CD4-positive, alpha-beta T cell treated with Interleukin-4 for 4 hours (primary cell): Measurements from ENCODE around the gene LRRIQ1.
"Not testable (repeated sequence)": the region's sequence is repeated elsewhere in the genome, so short reads cannot be mapped to it uniquely, and the experiment has no call there.

Experiments
- DNase-seq: peaks from one replicate; pipeline ENCODE4 v3.0.0-alpha.2; 2020

Gene LRRIQ1

DNA sequence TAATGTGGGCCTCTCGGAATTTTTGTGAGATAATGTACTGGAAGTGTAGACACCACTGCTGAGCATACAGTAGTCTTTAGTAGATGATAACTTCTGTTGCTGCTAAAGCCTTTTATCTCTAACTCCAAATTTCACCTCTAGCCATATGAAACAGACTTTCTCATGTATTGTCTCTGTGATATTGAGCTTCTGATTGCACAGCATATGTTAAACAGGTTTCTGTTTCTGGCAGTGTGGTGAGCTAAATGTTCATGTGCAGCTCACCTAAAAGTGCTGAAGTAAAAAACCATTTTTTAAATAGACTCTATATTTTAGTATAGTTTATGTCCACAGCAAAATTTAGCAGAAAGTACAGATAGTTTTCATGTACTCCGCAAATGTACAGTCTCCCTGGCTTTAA lies 154.6 kb downstream of the LRRIQ1 start:
- no peak for DNase-seq

DNA sequence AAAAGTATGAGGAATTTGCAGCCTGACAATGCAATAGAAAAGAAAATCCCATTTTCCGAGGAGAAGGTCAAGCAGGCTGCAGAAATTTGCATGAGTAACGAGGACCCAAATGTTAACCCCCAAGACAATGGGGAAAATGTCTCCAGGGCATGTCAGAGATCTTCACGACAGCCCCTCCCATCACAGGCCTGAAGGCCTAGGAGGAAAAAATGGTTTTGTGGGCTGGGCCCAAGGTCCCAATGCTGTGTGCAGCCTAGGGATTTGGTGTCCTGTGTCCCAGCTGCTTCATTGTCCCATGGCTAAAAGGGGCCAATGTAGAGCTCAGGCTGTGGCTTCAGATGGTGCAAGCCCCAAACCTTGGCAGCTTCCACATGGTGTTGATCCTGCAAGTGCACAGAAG lies 167.7 kb downstream of the LRRIQ1 start:
- DNase-seq = not testable (repeated sequence)

DNA sequence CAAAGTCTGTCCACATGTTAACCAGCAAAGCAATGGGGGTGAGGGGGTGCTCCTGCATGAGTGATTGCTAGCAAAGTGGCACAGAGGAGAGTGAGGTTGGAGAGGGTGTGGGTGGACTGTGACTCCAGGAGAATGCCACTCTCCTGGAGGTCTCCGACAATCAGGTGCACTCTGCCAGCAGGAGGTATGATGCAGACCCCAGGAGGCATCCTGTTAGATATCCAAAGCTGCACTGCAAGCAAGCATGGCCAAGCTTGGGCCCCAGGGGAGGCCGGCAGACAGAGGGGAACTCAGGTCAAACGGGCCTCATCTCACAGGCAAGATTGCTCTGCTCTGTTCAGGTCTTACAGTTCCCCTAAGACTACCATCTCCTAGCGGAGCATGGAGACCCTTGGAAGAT lies 170.4 kb downstream of the LRRIQ1 start:
- no peak for DNase-seq

DNA sequence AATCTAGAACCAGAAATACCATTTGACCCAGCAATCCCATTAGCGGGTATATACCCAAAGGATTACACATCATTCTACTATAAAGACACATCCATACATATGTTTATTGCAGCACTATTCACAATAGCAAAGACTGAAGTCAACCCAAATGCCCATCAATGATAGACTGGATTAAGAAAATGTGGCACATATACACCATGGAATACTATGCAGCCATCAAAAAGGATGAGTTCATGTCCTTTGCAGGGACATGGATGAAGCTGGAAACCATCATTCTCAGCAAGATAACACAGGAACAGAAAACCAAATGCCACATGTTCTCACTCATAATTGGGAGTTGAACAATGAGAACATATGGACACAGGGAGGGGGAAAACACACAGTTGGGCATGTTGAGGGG lies 188.2 kb downstream of the LRRIQ1 start:
- not testable (repeated sequence) for DNase-seq

DNA sequence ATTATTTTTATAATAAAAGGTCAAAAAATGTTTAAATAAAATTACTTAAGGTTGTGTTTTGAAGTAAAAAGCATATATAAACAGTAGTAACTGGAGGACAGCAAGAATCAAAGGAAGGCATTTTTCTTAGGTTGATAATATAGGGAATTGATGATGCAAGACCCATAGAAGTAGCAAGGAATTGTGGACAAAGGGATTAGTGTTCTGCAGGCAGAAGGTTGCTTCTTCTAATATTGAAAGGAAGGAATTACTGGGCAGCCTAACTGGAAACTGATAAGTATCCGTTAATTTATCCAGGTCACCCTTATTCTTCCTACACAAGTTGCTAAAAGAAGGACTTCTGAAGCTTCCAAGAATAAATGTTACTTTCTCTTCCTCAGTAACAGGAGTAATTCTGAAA lies 189.3 kb downstream of the LRRIQ1 start:
- DNase-seq = no peak

DNA sequence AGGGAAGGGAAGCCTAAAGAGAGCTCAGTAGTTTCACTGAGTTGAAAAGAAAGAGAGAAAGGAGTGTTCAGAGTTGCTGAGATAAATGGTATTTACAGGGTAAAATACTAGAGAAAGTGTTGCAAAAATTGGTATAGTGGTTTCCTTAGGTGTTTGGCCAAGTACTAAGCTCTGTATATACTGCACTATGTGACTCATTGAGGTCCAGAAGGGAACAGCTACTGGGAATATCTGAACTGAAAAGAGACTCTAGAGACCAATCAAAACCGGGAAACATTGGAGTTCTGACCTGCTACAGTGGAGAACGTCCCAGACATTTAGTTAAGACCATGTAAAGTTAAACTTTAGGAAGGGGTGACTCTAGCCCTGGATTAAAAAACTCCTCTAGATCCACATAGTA lies 201.2 kb downstream of the LRRIQ1 start:
- DNase-seq = no peak

DNA sequence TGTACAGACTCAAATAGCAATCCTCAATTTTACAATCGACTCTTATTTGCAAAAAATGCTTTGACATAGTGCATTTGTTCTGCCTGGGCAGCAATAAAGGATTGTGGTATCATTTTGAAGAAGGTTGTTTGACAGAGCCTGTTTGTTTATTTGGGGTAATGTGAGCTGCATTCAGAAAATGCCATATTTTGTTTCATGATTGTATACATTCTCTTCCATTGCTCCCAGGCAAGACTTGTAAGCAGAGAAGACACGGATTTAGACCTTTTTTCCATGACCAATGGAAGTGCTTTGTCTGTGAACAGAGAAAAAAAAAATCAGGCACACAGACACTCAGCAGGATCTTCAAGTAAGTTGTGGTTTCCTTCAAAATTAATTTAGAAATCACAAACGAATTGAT lies 208.4 kb downstream of the LRRIQ1 start:
- no peak for DNase-seq

DNA sequence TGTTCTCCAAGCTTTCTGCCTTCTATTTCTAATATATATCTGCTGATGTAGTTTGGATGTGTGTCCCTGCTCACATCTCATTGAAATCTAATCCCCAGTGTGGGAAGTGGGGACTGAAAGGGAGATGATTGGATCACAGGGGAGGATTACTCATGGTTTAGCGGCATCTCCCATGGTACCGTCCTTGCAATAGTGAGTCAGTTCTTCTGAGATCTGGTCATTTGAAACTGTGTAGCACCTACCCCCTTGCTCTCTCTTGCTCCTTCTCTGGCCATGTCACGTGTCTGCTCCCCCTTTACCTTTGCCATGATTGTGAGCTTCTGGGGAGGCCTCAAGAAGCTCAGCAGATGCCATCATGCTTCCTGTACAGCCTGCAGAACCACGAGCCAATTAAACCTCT lies 217.7 kb downstream of the LRRIQ1 start:
- no peak for DNase-seq

DNA sequence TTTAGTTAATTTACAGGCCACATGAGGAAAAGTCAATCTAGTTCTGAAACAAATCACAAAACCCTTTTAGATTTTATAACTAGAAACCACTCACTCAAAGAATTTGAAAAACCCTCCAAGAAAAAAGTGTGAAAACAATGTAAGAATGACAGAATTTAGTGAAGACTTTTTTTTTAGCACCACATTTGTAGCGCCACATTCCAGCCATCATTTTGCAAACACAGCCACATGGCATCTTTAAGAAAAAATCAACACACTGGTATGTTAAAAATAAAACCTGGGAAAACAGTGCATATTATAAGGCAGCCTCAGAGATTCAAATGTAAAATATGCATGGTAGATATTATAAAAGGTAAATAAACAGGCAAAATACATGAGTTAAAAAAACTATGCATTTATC lies 221.5 kb downstream of the LRRIQ1 start:
- no peak for DNase-seq

DNA sequence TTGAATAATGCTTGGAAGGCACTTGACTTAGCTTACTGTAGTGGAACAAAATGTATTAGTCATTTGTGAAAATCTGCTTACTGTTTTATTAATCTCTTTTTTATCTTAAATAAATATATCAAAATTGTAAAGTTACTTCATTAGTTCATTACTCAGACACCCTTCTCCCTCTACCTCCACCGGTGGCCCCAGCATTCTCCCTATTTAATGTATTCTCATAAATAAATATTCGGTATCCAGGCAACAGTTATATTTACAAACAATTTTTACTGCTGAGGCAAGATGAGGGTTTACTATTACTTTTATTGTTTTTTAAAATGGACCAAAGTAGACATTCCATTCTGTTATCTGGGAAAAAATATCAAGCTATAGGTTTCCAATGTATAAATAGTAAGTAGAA lies 224.3 kb downstream of the LRRIQ1 start:
- no peak for DNase-seq

DNA sequence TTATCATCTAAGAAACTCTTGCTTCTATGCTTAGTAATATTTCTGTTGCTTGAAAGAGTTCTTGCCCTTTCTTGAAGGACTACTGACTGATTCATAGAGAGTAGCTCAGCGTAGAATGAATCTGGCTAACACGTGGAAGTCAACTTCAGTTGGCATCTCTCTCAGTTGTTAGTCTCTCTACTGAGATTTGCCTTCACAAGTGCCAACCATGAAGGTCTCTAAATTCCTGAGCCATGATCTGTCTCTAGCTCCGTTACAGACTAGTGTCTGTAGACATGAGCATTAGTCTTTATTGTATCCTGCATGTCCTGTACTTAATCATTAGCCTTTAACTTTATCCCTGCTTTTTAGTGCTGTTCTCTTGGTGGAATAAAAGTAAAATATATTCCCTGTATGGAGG lies 224.7 kb downstream of the LRRIQ1 start:
- DNase-seq = no peak

DNA sequence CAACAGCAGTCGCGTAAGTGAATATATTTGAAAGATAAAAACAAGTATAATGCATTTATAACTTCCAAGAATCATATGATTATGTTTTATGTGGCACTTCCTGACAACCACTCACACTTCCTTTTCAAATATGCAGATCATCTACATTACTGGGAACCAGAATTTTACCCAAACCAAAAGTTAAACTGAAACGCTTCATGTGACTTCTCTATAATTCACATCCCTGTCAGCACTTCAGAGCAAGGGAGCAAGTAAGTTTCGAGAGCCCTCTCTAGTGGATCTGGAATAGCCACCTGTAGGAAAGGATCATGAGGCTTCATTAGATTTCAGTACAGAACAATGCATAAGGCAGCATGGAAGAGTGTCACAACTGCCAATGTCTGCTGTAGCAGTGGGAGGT lies 230.2 kb downstream of the LRRIQ1 start:
- DNase-seq = no peak

DNA sequence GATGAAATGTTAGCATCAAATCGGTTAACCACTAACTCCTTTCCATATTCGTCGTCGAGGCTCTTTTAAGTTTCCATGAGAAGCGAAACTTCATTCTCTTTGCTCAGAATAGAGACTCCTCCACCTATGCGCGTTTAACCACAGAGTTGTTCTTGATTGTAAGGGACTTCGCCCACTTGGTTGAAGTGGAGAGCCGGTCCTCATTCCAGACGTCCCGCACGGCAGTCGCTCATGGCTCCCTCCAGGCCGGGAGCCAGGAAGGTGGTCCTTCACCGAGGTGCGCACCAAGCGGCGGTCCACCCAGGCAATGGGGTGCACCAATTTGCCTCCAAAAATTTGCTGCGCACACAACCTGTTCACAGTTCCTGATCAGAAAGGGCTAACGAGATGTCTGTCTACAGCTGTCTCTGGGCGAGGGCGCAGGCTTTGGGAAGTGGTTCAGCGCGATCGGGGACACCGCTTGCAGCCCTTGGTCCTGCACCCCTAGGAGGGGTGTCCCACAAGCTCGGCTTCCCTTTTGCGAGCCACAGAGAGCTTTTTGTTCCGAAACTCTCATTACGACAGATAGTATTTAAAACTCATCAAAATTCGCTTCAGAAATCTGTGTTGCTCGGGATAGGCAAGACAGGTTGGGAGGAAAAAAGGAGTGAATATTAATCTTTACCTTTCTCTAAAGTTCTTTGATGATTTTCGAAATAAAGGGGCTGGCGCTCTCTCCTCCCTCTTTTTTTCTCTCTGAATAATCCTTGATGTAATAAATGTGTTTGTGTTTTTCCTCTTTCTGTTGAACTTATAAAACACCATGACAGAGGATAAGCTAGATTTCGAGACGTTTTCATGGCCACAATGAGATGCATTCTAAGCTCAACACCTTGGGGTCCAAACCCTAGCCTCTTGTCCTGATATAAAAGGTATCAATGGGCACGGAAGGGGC lies 237.5 kb downstream of the LRRIQ1 start:
- DNase-seq = no peak

DNA sequence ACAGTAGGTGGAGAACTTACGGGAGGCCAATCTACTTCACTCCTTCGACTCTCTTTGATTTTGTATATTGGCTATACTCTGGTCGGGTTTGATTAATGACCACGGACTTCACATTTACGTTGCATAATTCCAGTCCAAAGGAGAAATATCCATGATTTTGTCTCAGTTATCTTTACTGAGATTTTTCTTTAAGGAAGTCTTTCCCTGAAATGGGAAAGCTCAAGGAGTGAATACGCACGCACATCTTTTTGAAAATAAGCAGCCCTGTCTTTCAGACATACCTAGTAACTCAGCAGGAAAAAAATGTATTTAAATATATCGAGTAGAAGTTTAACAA lies 238.1 kb downstream of the LRRIQ1 start:
- DNase-seq = no peak

DNA sequence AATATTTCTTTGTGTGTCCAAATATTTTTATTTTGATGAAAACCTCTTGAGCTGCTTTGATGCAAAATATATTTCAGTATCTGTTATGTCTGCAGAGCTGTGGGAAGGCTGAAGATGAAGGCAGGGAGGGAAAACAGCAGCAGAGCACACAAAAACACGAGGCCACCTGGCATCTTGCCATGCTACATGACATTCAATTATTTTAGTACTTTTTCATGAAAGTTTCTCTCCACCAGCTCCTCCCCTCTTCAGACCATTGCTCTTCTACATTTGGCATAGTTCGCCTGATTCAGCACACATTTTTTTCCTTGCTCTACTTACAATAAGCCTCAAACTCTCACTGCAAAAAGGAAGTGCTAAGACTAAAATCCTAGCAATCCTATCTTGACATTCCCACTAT lies 239.2 kb downstream of the LRRIQ1 start:
- DNase-seq = no peak

DNA sequence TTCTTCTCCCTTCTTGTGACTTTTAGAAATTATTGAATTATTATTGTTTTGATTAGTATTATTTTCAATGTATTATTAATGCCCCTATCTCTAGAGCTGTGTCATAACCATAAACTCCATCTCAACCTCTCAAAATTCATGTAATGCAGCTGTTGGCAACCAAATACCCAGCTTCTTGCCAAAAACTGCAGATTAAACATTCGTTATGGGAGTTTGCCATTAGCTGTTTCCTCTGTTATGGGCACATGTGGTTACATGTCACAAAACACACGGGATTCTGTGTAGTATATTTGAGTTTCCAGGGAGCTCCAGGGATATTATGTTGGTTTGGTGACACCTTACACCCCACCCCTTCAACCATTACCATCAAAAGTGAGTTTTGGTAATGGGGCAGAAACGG lies 241.0 kb downstream of the LRRIQ1 start:
- no peak for DNase-seq

DNA sequence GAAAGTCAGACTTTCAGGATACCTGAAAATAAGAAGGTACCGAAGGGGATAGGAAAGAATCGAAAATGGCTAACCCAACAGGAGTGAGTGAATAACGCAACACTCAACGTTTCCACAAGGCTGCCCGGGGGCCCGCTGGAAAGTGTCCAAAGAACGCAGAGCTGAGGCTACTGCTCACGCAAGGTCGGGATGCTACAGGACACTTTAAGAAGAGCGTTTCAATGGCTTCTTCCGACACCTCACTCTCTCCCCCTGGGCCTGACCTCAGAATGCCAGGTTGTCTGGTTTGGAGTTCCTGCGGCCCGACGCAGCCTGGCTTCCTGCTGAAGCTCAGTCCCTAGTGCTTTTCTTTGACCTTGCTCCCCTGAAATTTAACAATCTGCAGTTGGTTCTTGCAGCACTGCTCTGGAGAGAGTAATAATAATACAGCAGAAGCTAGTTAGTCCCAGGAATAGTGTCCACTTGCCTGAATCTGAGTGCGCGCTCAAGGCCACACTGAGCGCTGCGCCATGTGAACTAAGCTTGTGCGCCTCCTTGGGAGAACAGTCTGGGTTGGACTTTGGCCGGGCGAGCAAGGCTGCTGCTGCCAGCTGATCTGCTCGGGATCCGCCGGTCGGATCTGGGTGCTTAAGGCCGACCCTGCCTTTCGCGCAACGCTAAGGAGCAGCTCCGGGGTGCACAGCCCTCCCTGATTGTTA lies 241.9 kb downstream of the LRRIQ1 start:
- DNase-seq = no peak

DNA sequence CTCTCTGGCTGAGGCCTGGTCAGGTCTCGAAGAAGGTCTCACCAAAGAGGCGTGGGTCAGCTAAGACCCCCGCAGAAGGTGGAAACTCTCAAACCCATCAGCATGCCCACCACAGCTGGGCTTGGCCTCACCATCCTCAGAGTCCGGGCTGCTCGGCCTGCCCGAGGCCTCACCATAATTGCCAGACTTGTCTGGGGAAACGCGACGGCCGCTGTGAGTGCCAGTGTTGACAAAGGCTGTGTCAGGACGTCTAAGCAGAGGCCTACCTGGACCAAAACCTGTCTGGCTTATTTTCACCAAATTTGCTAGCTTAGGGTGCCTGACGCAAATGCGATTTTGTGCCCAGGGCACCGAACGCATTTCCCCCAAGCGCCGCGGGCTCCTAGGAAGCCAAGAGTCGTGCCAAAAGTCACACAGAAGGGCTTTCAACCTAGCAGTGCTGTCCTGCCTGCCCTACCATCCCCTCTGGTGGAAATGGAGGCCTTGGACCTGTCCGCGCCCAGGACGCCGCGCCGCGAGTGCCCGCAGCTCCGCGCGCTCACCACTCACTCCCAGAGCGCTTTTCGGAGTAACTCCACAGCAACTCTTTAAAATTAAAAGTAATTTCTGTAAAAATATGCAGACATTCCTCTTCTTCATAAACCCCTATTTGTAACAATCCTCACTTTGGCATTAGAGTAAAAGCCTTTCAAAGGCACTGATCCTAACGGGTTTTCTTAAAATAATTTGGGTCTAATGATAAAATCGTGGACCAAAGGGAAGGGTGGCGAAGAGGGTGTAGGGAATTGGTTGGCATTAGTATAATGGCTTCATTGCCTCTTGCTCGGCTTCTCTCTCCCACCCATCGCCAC lies 242.7 kb downstream of the LRRIQ1 start:
- no peak for DNase-seq

DNA sequence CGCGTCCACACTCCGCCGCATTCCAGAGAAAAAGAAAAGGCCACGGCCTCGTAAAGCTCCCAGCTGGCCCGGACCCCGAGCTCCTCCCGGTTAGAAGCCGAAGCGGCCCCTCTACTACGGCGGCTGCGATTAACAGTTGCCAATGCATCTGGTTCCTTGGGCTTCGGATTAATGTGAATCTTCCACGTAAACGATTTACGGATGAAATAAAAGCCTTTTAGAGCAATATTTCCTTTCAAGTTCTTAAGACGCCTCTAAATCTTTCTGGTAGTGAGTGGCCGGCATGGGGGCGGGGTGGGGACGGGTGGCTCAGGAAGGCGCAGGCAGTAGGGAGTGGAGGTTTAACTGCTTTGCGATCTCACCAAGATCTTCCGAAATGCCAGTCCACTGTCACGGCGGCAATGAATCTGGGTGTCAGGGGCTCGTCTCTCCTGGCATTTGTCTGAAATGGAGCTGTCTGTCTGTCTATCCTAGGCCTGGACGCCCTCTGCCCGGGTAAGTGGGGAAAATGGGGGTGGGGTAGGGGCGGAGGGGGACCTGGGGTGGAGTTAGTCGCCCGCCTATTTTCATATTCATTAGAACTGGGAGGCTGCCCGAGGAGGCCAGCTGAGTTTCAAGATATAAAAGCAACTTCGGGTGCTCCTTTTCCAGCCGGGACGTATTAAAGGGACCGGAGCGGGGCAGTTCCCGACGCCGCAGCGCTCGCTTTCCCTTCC lies 243.5 kb downstream of the LRRIQ1 start:
- DNase-seq = no peak

DNA sequence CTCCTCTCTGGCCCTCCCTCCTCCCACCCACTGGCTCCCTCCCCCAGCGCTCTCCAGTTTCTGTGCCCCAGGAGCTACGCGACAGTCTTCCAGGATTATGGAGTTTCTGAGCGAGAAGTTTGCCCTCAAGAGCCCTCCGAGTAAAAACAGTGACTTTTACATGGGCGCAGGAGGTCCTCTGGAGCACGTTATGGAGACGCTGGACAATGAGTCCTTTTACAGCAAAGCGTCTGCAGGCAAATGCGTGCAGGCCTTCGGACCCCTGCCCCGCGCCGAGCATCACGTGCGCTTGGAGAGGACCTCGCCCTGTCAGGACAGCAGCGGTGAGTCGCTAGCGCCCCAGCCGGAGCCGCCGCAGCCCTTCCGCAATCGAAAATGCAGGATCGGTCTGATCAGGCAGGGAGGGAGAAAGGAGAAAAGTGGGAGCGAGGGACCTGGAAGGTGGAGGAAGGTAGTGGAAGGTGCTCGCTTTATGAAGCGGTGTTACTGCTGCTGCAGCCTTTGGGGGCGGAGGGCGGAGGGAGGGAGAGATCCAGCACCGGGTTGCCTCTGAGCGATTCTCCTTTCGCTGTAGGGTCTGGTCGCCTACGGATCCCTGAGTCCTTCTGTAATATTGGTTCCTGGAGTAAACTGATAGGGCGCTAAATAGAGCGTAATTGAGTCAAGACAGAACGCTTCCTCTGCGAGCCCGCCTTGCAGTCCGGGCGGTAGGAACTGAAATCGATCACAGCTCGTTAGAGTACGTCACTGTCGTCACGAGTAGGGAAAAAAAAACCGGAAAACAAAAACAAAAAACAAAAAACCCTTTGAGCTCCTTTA lies 244.2 kb downstream of the LRRIQ1 start, which contains the start of gene ALX1:
Gene ALX1, plus strand, starts transcription at position 56 of the 819 bp plus-strand sequence. Its CDS starts 42 bp downstream, at position 98.
- DNase-seq = no peak

DNA sequence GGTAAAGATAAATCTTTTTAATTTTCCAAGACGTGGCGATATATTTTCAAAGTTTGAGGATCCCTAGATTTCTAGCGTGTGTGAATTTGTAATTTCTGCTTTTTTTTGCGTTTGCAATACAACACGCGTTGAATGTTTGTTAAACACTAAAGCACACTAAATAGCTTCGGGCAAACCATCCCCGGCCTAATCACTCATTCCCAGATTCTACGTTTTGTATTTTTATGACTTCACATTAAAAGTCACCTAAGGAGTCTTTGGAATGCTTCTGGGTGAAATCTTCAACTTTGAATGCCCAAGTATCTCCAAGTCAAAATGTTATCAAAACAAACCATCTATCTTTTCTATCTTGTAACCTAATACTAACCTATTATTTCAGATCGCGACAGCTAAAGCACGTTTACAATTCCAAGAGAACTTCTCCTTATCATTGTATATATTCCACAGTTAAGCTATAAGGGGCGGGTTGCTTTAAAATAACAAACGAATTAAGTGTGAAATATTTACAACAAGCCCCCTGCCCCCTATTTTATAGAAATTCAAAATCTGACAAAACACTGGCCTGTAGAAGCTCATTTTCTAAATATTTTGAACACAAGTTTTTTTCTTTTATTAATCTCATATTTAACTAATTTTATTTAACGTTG lies 245.0 kb downstream of the LRRIQ1 start:
- no peak for DNase-seq
